Suprapubic skin (tissue), 4 donors: ENCODE results near the gene KIAA0930. TPM values are rescaled to one million over a fixed set of nuclear protein-coding genes. Genes with fewer than 3 reads are reported as not detected.
A peak's percentile ranks its signal among the peaks of the same experiment; 100 is the strongest.

Experiments used
- DNase-seq, 2 donors: peaks; one replicate each; pipeline ENCODE4 v3.0.0-alpha.2; 2019; ENCODE audit warnings: low spot score in 2 of 2
- H3K27ac ChIP-seq: fragments of 200-600 bp; sonication (generic); one replicate; pipeline ENCODE4 v1.5.1; 2019
- H3K27me3 ChIP-seq: fragments of 200-600 bp; sonication (generic); one replicate; pipeline ENCODE4 v1.5.1; 2019
- H3K36me3 ChIP-seq: fragments of 200-600 bp; sonication (generic); one replicate; pipeline ENCODE4 v1.5.1; 2019
- H3K4me1 ChIP-seq: fragments of 200-600 bp; sonication (generic); one replicate; pipeline ENCODE4 v1.5.1; 2019
- H3K4me3 ChIP-seq: fragments of 200-600 bp; sonication (generic); one replicate; pipeline ENCODE4 v1.5.1; 2019; ENCODE audit warnings: mild to moderate bottlenecking
- H3K9me3 ChIP-seq: fragments of 200-600 bp; sonication (generic); one replicate; pipeline ENCODE4 v1.5.1; 2019
- CTCF ChIP-seq, 2 donors: fragments of 200-600 bp in 1 of 2; fragments of 450-650 bp in 1 of 2; sonication (generic) in 1 of 2; IDR thresholded peaks; one replicate each; pipeline ENCODE4 v1.5.1; 2016 to 2019; ENCODE audit warnings: antibody characterized with exemption in 2 of 2, mild to moderate bottlenecking in 1 of 2, moderate library complexity in 1 of 2
- EP300 ChIP-seq: sonication (generic); formaldehyde crosslinking; IDR thresholded peaks from one replicate; pipeline ENCODE4 v1.6.1; 2017; ENCODE audit warnings: antibody characterized with exemption
- POLR2A ChIP-seq, 2 donors: fragments of 450-650 bp; IDR thresholded peaks; one replicate each; pipeline ENCODE4 v1.6.1; 2017; ENCODE audit warnings: antibody characterized with exemption in 2 of 2, mild to moderate bottlenecking in 2 of 2, moderate library complexity in 2 of 2
- POLR2AphosphoS5 ChIP-seq, 3 donors: sonication (generic); formaldehyde crosslinking; IDR thresholded peaks; one replicate each; pipeline ENCODE4 v1.6.1; 2017; ENCODE audit warnings: antibody characterized with exemption in 3 of 3
- WGBS: methylation state at CpG from one replicate; pipeline ENCODE4 v1.1.5; 2018; 5-methylcytosine and 5-hydroxymethylcytosine counted together
- total RNA-seq, 4 donors: library from RNA; depleted of rRNA; stranded (reverse); fragments of >200 nt; gene quantifications; one replicate each; pipeline ENCODE4 v1.1.0, GENCODE V29; 2016

KIAA0930 gene
- total RNA-seq, 4 donors from 2014 or later: 36.0 to 119 (median 74.4) TPM

DNA sequence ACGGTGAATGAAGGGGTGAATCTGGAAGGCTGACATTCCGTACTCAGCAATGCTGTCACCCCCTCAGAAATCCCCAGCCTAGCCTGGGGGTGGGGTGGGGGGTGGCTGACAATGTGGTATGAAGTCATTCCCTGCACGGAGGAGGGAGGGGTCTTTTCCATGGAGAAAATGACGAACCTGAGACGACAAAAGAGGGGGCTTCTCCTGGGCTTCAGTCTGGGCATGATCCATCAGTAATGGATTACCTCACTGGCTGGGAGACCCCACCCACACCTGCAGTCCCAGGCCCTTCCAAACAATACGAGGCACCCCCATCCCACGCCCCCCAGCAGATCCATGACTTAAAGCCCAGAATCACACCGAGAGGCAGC lies 1.0 kb downstream of the KIAA0930 start:
- 29% methylated on average over 7 of the region's 8 CpGs for WGBS

DNA sequence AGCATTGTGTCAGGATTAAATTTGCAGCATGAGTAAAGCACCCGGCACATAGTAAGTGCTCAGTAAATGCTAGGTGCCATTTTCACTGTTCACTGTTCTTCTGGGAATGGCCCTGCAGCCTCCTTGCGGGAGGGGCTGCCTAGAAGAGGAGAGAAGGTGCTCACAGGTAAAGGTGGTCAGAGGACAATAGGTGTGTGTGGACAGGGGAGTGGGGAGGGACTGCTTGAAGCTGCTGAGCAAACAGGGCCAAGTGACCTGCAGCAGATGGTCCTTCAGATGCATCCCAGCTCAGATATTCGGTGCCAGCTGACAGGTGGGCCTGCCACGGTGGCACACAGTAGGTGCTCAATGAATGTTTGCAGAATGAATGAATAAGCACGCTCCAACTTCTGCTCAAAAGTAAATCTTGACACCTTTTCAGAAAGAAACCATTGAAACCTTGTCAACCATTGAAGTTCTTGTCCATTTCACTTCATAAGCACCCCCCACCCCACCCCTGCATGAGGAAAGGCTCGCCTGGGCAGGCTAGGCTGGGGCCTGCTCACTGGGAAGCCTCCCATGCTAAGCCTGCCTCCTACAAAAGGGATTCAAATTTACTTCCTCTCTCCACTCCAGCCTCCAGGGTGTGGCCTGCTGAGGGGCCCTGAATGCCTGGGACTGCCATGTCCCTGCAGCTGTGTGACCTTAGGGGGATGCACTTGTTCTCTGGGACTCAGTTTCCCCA lies 1.6 kb downstream of the KIAA0930 start:
- peak overlapping the region; percentile 82 for H3K4me3 ChIP-seq
- peaks cover 12% of the 10 kb centered on the region for H3K36me3 ChIP-seq
- H3K27ac ChIP-seq: no peak overlapping the region
- no peaks in the 10 kb centered on the region for H3K9me3 ChIP-seq
- no peaks in the 10 kb centered on the region for H3K27me3 ChIP-seq
- WGBS: 59% methylated on average over 6 of the region's 6 CpGs
- TF ChIP-seq POLR2AphosphoS5 (IDR thresholded peaks at IDR 0.05) (no peak), POLR2A (IDR thresholded peaks at IDR 0.05) (no peak), EP300 (no peak), CTCF (IDR thresholded peaks at IDR 0.05) (no peak)
- DNase-seq: no peak
- H3K4me1 ChIP-seq: peaks cover 62% of the 10 kb centered on the region

More for the DNA sequence above, 1.0 kb downstream of the KIAA0930 start:
- TF ChIP-seq CTCF (IDR thresholded peaks at IDR 0.05) (no peak), EP300 (no peak), POLR2AphosphoS5 (IDR thresholded peaks at IDR 0.05) (no peak), POLR2A (IDR thresholded peaks at IDR 0.05) (no peak)
- DNase-seq: no peak
- Histone ChIP-seq H3K27me3 (no peaks in the 10 kb centered on the region), H3K9me3 (no peaks in the 10 kb centered on the region), H3K27ac (no peak overlapping the region), H3K36me3 (peaks cover 12% of the 10 kb centered on the region), H3K4me1 (peaks cover 57% of the 10 kb centered on the region), H3K4me3 (peak overlapping the region; percentile 82)

- no peaks in the 10 kb centered on the region for H3K9me3 ChIP-seq
- peaks cover 12% of the 10 kb centered on the region for H3K36me3 ChIP-seq
- no peak overlapping the region for H3K27ac ChIP-seq
- peaks cover 64% of the 10 kb centered on the region for H3K4me1 ChIP-seq
- DNase-seq: no peak
- H3K27me3 ChIP-seq: no peaks in the 10 kb centered on the region
- no peak for TF ChIP-seq POLR2AphosphoS5 (IDR thresholded peaks at IDR 0.05)
- TF ChIP-seq POLR2A (IDR thresholded peaks at IDR 0.05): no peak
- no peak for TF ChIP-seq CTCF (IDR thresholded peaks at IDR 0.05)
- no peak for TF ChIP-seq EP300
- WGBS: 73% methylated on average over 18 of the region's 18 CpGs
- no peak overlapping the region for H3K4me3 ChIP-seq
Observed at GRCh38 chr22:45238076-45238956, 2.4 kb downstream of the KIAA0930 start.

- no peak overlapping the region for H3K27ac ChIP-seq
- DNase-seq: no peak
- peaks cover 62% of the 10 kb centered on the region for H3K4me1 ChIP-seq
- peaks cover 12% of the 10 kb centered on the region for H3K36me3 ChIP-seq
- no peak for TF ChIP-seq EP300
- no peak for TF ChIP-seq POLR2A (IDR thresholded peaks at IDR 0.05)
- no peak for TF ChIP-seq CTCF (IDR thresholded peaks at IDR 0.05)
- no peak for TF ChIP-seq POLR2AphosphoS5 (IDR thresholded peaks at IDR 0.05)
- WGBS: 89% methylated on average over 15 of the region's 15 CpGs
- H3K9me3 ChIP-seq: no peaks in the 10 kb centered on the region
- H3K4me3 ChIP-seq: no peak overlapping the region
- no peaks in the 10 kb centered on the region for H3K27me3 ChIP-seq
Observed at GRCh38 chr22:45237065-45237990, 3.4 kb downstream of the KIAA0930 start.
